Ishikawa (cell line): Measurements from ENCODE around the gene FAAP20.

Experiments
- CEBPB ChIP-seq: IDR thresholded peaks from 2 replicates; pipeline ENCODE4 v1.6.1; 2012
- CREB1 ChIP-seq: IDR thresholded peaks from 2 replicates; pipeline ENCODE4 v1.6.1; 2012; ENCODE audit warnings: low read depth
- EGR1 ChIP-seq: IDR thresholded peaks from 2 replicates; pipeline ENCODE4 v1.6.1; 2012
- EP300 ChIP-seq: IDR thresholded peaks from 2 replicates; pipeline ENCODE4 v1.6.1; 2012; ENCODE audit warnings: borderline replicate concordance
- FOXM1 ChIP-seq: IDR thresholded peaks from 2 replicates; pipeline ENCODE4 v1.6.1; 2012; ENCODE audit warnings: low read depth, borderline replicate concordance
- MAX ChIP-seq: IDR thresholded peaks from 2 replicates; pipeline ENCODE4 v1.6.1; 2012
- NFIC ChIP-seq: IDR thresholded peaks from 2 replicates; pipeline ENCODE4 v1.6.1; 2012
- RAD21 ChIP-seq: IDR thresholded peaks from 2 replicates; pipeline ENCODE4 v1.6.1; 2012; ENCODE audit warnings: low read depth
- REST ChIP-seq: IDR thresholded peaks from 2 replicates; pipeline ENCODE4 v1.6.1; 2012; ENCODE audit warnings: low read depth, mild to moderate bottlenecking
- TAF1 ChIP-seq: IDR thresholded peaks from 2 replicates; pipeline ENCODE4 v1.6.1; 2012; ENCODE audit warnings: low read depth, mild to moderate bottlenecking
- TCF12 ChIP-seq: IDR thresholded peaks from 2 replicates; pipeline ENCODE4 v1.6.1; 2012; ENCODE audit warnings: low read depth
- TEAD4 ChIP-seq: IDR thresholded peaks from 2 replicates; pipeline ENCODE4 v1.6.1; 2012
- USF1 ChIP-seq: IDR thresholded peaks from 2 replicates; pipeline ENCODE4 v1.6.1; 2012
- YY1 ChIP-seq: IDR thresholded peaks from 2 replicates; pipeline ENCODE4 v1.6.1; 2012; ENCODE audit warnings: low read depth
- ZBTB7A ChIP-seq: IDR thresholded peaks from 2 replicates; pipeline ENCODE4 v1.6.1; 2012; ENCODE audit warnings: low read depth

The FAAP20 gene

GRCh38 chr1:2199042-2199810 is 4.7 kb upstream of the FAAP20 start:
- TF ChIP-seq FOXM1 (no peak), NFIC (no peak), EGR1 (no peak), USF1 (peak; percentile 65), RAD21 (no peak), ZBTB7A (peak; percentile 29; the same call in 1 of the 2 replicates), TAF1 (peak; percentile 54; the same call in 1 of the 2 replicates), EP300 (no peak), REST (no peak), YY1 (no peak), CEBPB (no peak), CREB1 (no peak), TCF12 (0 out of 2 replicates have a peak, but pooled peaks have one; percentile 13), TEAD4 (no peak), MAX (peak; percentile 80)

- no peak for TF ChIP-seq REST
- no peak for TF ChIP-seq RAD21
- no peak for TF ChIP-seq TCF12
- no peak for TF ChIP-seq ZBTB7A
- no peak for TF ChIP-seq NFIC
- no peak for TF ChIP-seq TEAD4
- no peak for TF ChIP-seq CREB1
- no peak for TF ChIP-seq TAF1
Measured at GRCh38 chr1:2198571-2198970, 4.0 kb upstream of the FAAP20 start.

- TF ChIP-seq TAF1 (no peak), TCF12 (no peak), REST (no peak), EP300 (no peak), CEBPB (no peak), USF1 (no peak), RAD21 (no peak), CREB1 (no peak), NFIC (no peak), EGR1 (no peak), YY1 (no peak), TEAD4 (no peak)
Measured at GRCh38 chr1:2197707-2198165, 3.2 kb upstream of the FAAP20 start.

GRCh38 chr1:2196901-2197638 is 2.5 kb upstream of the FAAP20 start:
- TF ChIP-seq REST (no peak), YY1 (no peak), MAX (no peak), TCF12 (no peak), EGR1 (no peak), NFIC (no peak), EP300 (no peak), CREB1 (no peak), ZBTB7A (no peak), CEBPB (no peak)
